NCI-H146 treated with DMSO at 0.1 percent for 48 hours (cell line): ENCODE results near the gene SRMS.

Experiments used
- DNase-seq: peaks from one replicate; lab custom pipeline; 2025; ENCODE audit not compliant: unreplicated experiment; lab: John Stamatoyannopoulos, UW

SRMS gene

GRCh38 chr20:63492518-63492917, 55.0 kb downstream of the SRMS start:
- no peak for DNase-seq

DNA sequence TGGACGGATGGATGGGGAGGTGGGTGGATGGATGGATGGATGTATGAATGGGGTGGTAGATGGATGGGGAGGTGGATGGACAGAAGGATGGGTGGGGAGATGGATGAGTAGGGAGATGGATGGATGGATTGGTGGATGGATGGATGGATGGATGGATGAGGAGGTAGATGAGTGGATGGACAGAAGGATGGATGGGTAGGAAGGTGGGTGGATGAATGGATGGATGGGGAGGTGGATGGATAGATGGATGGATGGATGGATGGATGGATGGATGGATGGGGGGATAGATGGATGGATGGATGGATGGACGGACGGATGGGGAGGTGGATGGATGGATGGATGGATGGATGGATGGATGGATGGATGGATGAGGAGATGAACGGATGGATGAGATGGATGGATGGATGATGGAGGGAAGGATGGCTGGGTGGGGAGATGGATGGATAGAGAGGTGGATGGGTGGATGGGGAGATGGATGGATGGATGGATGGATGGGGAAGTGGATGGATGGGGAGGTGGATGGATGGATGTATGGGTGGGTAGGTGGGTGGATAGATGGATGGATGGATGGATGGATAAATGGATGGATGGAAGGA, 55.8 kb downstream of the SRMS start:
- DNase-seq = no peak

DNA sequence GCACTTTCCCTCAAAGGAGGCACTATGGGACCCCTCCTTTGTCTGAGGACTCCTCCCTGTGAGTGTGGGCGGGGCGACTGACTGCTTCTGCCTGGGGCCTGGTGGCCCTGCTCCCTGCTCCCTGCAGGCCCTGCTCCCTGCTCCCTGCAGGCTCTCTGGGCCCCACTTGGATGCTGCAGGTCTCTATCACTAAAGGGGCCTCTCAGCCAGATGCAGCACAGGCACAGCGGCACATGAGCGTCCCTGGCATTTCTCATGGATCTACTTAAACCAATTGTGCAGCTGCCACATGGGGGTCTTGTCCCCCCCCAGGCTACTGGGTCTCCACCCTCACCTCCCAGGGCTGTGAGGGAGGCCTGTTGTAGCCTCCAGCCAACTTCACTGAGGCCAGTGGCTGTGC, 56.5 kb downstream of the SRMS start:
- no peak for DNase-seq
